Measurements from ENCODE around the gene DXO. TPM values are rescaled to one million over a fixed set of nuclear protein-coding genes. Genes with fewer than 3 reads are reported as not detected.

The DXO gene
- total and polyA plus RNA-seq, 2 donors from 2014 or later, result 21.3 to 26.0 TPM

- DNase-seq, result peak in 1 of 5 donors; percentile 70
- intact Hi-C loops (cut with DNase I), result no loop called here
- Histone ChIP-seq H3K27me3 (ENCODE audit: control insufficient read depth, insufficient read depth, low read length) (no peaks in the 10 kb centered on the region), H3K36me3 (ENCODE audit: control insufficient read depth in 2 of 3, insufficient read depth in 3 of 3, low read length in 3 of 3) (peaks cover 9 to 35% (median 34%) of the 10 kb centered on the region in 3 donors), H3K9me3 (ENCODE audit: control insufficient read depth in 2 of 3, insufficient read depth in 1 of 3, low read length in 3 of 3) (no peaks in the 10 kb centered on the region), H3K9ac (ENCODE audit: low read length in 3 of 3) (no peak overlapping the region), H3K4me3 (ENCODE audit: low read length in 3 of 3) (no peak overlapping the region), H3K27ac (ENCODE audit: low read depth in 2 of 2, low read length in 2 of 2) (no peak overlapping the region), H3K4me1 (ENCODE audit: control insufficient read depth in 2 of 3, insufficient read depth in 2 of 3, low read depth in 1 of 3, low read length in 3 of 3) (peaks cover 3 to 13% (median 9%) of the 10 kb centered on the region in 3 donors)
- FAIRE-seq, result no peak
- TF ChIP-seq CTCF (IDR thresholded peaks at IDR 0.05; ENCODE audit: borderline replicate concordance, extremely low read depth, insufficient read depth), result no peak
These were observed 17.4 kb downstream of the DXO start for GRCh38 chr6:31954511-31954910.

- intact Hi-C loops (cut with DNase I), result no loop called here
- H3K4me1 ChIP-seq (ENCODE audit: control insufficient read depth in 2 of 3, insufficient read depth in 2 of 3, low read depth in 1 of 3, low read length in 3 of 3), result peaks cover 0 to 3% (median 2%) of the 10 kb centered on the region in 3 donors
- FAIRE-seq (no peak), DNase-seq (peak in 1 of 5 donors; percentile 38)
- H3K36me3 ChIP-seq (ENCODE audit: control insufficient read depth in 2 of 3, insufficient read depth in 3 of 3, low read length in 3 of 3), result peaks cover 9 to 35% (median 34%) of the 10 kb centered on the region in 3 donors
- no peak overlapping the region for H3K4me3 ChIP-seq (ENCODE audit: low read length in 3 of 3)
- no peak overlapping the region for H3K9ac ChIP-seq (ENCODE audit: low read length in 3 of 3)
- H3K27ac ChIP-seq (ENCODE audit: low read depth in 2 of 2, low read length in 2 of 2), result no peak overlapping the region
- TF ChIP-seq CTCF (IDR thresholded peaks at IDR 0.05; ENCODE audit: borderline replicate concordance, extremely low read depth, insufficient read depth), result no peak
- no peaks in the 10 kb centered on the region for H3K27me3 ChIP-seq (ENCODE audit: control insufficient read depth, insufficient read depth, low read length)
- H3K9me3 ChIP-seq (ENCODE audit: control insufficient read depth in 2 of 3, insufficient read depth in 1 of 3, low read length in 3 of 3), result no peaks in the 10 kb centered on the region
These were observed 19.0 kb downstream of the DXO start for GRCh38 chr6:31952890-31953289.

GRCh38 chr6:31952140-31952805, 19.7 kb downstream of the DXO start:
- Histone ChIP-seq H3K4me1 (ENCODE audit: control insufficient read depth in 2 of 3, insufficient read depth in 2 of 3, low read depth in 1 of 3, low read length in 3 of 3) (no peaks in the 10 kb centered on the region), H3K9ac (ENCODE audit: low read length in 3 of 3) (no peak overlapping the region), H3K9me3 (ENCODE audit: control insufficient read depth in 2 of 3, insufficient read depth in 1 of 3, low read length in 3 of 3) (no peaks in the 10 kb centered on the region), H3K27me3 (ENCODE audit: control insufficient read depth, insufficient read depth, low read length) (no peaks in the 10 kb centered on the region), H3K36me3 (ENCODE audit: control insufficient read depth in 2 of 3, insufficient read depth in 3 of 3, low read length in 3 of 3) (peaks cover 9 to 35% (median 34%) of the 10 kb centered on the region in 3 donors), H3K4me3 (ENCODE audit: low read length in 3 of 3) (no peak overlapping the region), H3K27ac (ENCODE audit: low read depth in 2 of 2, low read length in 2 of 2) (no peak overlapping the region)
- FAIRE-seq (no peak), DNase-seq (peak in 4 of 5 donors; percentile 60 to 82 (median 72))
- intact Hi-C loops (cut with DNase I), result no loop called here
- TF ChIP-seq CTCF (IDR thresholded peaks at IDR 0.05; ENCODE audit: borderline replicate concordance, extremely low read depth, insufficient read depth), result peak; percentile 74
